ENCODE results near the gene FOXO3.

DNA sequence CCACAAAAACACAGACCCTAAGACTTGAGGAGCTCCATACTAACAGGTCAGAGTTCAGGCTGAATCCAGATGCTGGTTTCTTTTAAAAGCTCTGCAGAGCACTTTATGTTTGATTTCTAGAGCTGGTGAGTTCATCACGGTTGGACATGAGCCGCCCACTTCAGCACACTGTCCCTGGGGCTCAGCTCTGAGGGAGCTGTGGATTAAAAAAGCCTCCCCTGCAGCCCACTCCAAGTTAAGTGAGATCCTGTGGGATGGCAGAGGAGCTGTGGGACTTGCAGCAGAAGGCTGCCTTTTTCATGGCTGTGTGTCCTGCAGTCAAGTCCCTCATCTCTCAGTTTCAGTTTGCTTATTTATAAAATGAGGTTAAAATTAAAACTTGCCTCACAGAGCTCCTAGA lies 110.5 kb downstream of the FOXO3 start:
- TF ChIP-seq, protein P1, sequence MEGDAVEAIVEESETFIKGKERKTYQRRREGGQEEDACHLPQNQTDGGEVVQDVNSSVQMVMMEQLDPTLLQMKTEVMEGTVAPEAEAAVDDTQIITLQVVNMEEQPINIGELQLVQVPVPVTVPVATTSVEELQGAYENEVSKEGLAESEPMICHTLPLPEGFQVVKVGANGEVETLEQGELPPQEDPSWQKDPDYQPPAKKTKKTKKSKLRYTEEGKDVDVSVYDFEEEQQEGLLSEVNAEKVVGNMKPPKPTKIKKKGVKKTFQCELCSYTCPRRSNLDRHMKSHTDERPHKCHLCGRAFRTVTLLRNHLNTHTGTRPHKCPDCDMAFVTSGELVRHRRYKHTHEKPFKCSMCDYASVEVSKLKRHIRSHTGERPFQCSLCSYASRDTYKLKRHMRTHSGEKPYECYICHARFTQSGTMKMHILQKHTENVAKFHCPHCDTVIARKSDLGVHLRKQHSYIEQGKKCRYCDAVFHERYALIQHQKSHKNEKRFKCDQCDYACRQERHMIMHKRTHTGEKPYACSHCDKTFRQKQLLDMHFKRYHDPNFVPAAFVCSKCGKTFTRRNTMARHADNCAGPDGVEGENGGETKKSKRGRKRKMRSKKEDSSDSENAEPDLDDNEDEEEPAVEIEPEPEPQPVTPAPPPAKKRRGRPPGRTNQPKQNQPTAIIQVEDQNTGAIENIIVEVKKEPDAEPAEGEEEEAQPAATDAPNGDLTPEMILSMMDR (IDR thresholded peaks at IDR 0.05 in 4 of 5, conservative IDR thresholded peaks at IDR 0.05 in 1 of 5) = no peak
- no peak for TF ChIP-seq POLR2A (IDR thresholded peaks at IDR 0.05)

Measured in gastrocnemius medialis (tissue), 4 donors.